Kidney glomerular epithelial cell (primary cell): ENCODE data around the gene SERF2.
A peak's percentile ranks its signal among the peaks of the same experiment; 100 is the strongest.
"Not testable (repeated sequence)": the region's sequence is repeated elsewhere in the genome, so short reads cannot be mapped to it uniquely, and the experiment has no call there.

Experiments used
- DNase-seq: peaks from one replicate; lab custom pipeline; 2025; lab: John Stamatoyannopoulos, UW

The SERF2 gene

GRCh38 chr15:43794269-43795037, 2.3 kb downstream of the SERF2 start:
- no peak for DNase-seq

GRCh38 chr15:43795197-43795596, 3.1 kb downstream of the SERF2 start:
- no peak for DNase-seq

- no peak for DNase-seq
Measured at GRCh38 chr15:43795997-43796396, 3.9 kb downstream of the SERF2 start.

- DNase-seq, result no peak
Measured at GRCh38 chr15:43796566-43796965, 4.4 kb downstream of the SERF2 start.

- DNase-seq, result no peak
Measured at GRCh38 chr15:43799209-43799944, 7.3 kb downstream of the SERF2 start.

GRCh38 chr15:43799945-43800285, 7.8 kb downstream of the SERF2 start, which contains the start of gene SERINC4:
TSS of gene SERINC4 (minus strand) at chr15:43800220. CDS start at chr15:43799986, 234 bp downstream.
- no peak for DNase-seq

GRCh38 chr15:43800286-43801141, 8.4 kb downstream of the SERF2 start, which contains the start of gene HYPK:
TSS of gene HYPK (plus strand) at chr15:43800599. CDS start at chr15:43800623, 24 bp downstream.
- DNase-seq, result peak; percentile 91

GRCh38 chr15:43802676-43803075, 10.6 kb downstream of the SERF2 start:
- DNase-seq, result not testable (repeated sequence)

GRCh38 chr15:43808435-43808950, 16.4 kb downstream of the SERF2 start:
- no peak for DNase-seq

- no peak for DNase-seq
Measured at GRCh38 chr15:43808960-43809678, 17.0 kb downstream of the SERF2 start.

- DNase-seq, result not testable (repeated sequence)
Measured at GRCh38 chr15:43815064-43815463, 22.9 kb downstream of the SERF2 start.

- DNase-seq, result no peak
Measured at GRCh38 chr15:43821505-43821904, 29.4 kb downstream of the SERF2 start.

- peak; percentile 97 for DNase-seq
Measured at GRCh38 chr15:43824302-43825246, 32.5 kb downstream of the SERF2 start, which contains the start of gene MFAP1. TSS of gene MFAP1 (minus strand) at chr15:43824690. CDS start at chr15:43824569, 121 bp downstream.

- not testable (repeated sequence) for DNase-seq
Measured at GRCh38 chr15:43825305-43825704, 33.2 kb downstream of the SERF2 start.

- DNase-seq, result no peak
Measured at GRCh38 chr15:43826029-43826507, 33.9 kb downstream of the SERF2 start.

GRCh38 chr15:43826508-43827341, 34.6 kb downstream of the SERF2 start, which contains the start of gene WDR76:
TSS of gene WDR76 (plus strand) at chr15:43827002. CDS start at chr15:43827033, 31 bp downstream.
- DNase-seq, result peak; percentile 45

GRCh38 chr15:43828061-43828657, 36.0 kb downstream of the SERF2 start:
- no peak for DNase-seq

- DNase-seq, result not testable (repeated sequence)
Measured at GRCh38 chr15:43829951-43830540, 37.9 kb downstream of the SERF2 start.
